Endothelial cell of umbilical vein (primary cell): Measurements from ENCODE around the gene CHN1.

Experiments
- CTCF ChIP-seq, 2 donors: IDR thresholded peaks; 1 replicate in 1 of 2; 2 replicates in 1 of 2; pipeline ENCODE4 v1.5.1; 2011; ENCODE audit warnings: low read length in 2 of 2, mild to moderate bottlenecking in 2 of 2, moderate library complexity in 2 of 2, control low read depth in 1 of 2, inconsistent platforms in 1 of 2, low read depth in 1 of 2; ENCODE audit not compliant: insufficient read depth in 1 of 2; ENCODE audit errors: extremely low read depth in 1 of 2
- EZH2 ChIP-seq: IDR thresholded peaks from 2 replicates; pipeline ENCODE4 v1.6.1; 2012; ENCODE audit warnings: borderline replicate concordance, low read depth, mild to moderate bottlenecking, moderate library complexity, low read length, inconsistent platforms; ENCODE audit not compliant: severe bottlenecking
- JUN ChIP-seq: IDR thresholded peaks from 2 replicates; pipeline ENCODE4 v1.6.1; 2011; ENCODE audit warnings: borderline replicate concordance, low read depth; ENCODE audit not compliant: insufficient read length, insufficient read depth
- MAX ChIP-seq: IDR thresholded peaks from 2 replicates; pipeline ENCODE4 v1.6.1; 2011; ENCODE audit not compliant: insufficient read depth, insufficient read length
- MYC ChIP-seq: IDR thresholded peaks from one replicate; pipeline ENCODE4 v1.6.1; 2011; ENCODE audit warnings: mild to moderate bottlenecking, low read depth, low read length
- POLR2A ChIP-seq: IDR thresholded peaks from 2 replicates; pipeline ENCODE4 v1.6.1; 2012; ENCODE audit warnings: low read depth, mild to moderate bottlenecking, control low read depth, low read length
- POLR2AphosphoS5 ChIP-seq: IDR thresholded peaks from 2 replicates; pipeline ENCODE4 v1.6.1; 2012; ENCODE audit warnings: low read depth, mild to moderate bottlenecking, control low read depth, low read length, moderate library complexity; ENCODE audit not compliant: insufficient read depth

- TF ChIP-seq CTCF (IDR thresholded peaks at IDR 0.05; ENCODE audit: extremely low read depth in 1 of 2, insufficient read depth in 1 of 2, low read depth in 1 of 2, low read length in 2 of 2) (no peak), JUN (no peak), EZH2 (no peak), POLR2A (no peak), POLR2AphosphoS5 (no peak), MAX (no peak), MYC (no peak)
Measured at GRCh38 chr2:174844295-174844708, 160.9 kb downstream of the CHN1 start.
